Erythroblast (primary cell): ENCODE measurements around the gene COQ8A.
A peak's percentile ranks its signal among the peaks of the same experiment; 100 is the strongest.

Experiments used
- DNase-seq, 2 experiments: peaks; one replicate each; lab custom pipeline; 2025; lab: John Stamatoyannopoulos, UW
- GATA1 ChIP-seq: IDR thresholded peaks from 2 replicates; pipeline ENCODE4 v1.6.1; 2011; ENCODE audit warnings: low read depth, mild to moderate bottlenecking, control low read depth, low read length, moderate library complexity
- POLR2A ChIP-seq: IDR thresholded peaks from 2 replicates; pipeline ENCODE4 v1.6.1; 2011; ENCODE audit warnings: mild to moderate bottlenecking, low read length

COQ8A gene

GRCh38 chr1:226939438-226940028 lies 561 bp upstream of the COQ8A start:
- DNase-seq: peak; percentile 86 to 90
- TF ChIP-seq GATA1: no peak
- TF ChIP-seq POLR2A: peak; percentile 97

- TF ChIP-seq GATA1: no peak
- TF ChIP-seq POLR2A: no peak
Measured at GRCh38 chr1:226940806-226941067, 643 bp downstream of the COQ8A start.

GRCh38 chr1:226942392-226942791 lies 2.3 kb downstream of the COQ8A start:
- TF ChIP-seq POLR2A: no peak
- no peak for TF ChIP-seq GATA1
- peak in 1 of 2 experiments; percentile 12 for DNase-seq

More at GRCh38 chr1:226940806-226941067, 643 bp downstream of the COQ8A start:
- no peak for DNase-seq

GRCh38 chr1:226943156-226943555 lies 3.1 kb downstream of the COQ8A start:
- TF ChIP-seq GATA1 (no peak), POLR2A (no peak)
- DNase-seq: no peak

- TF ChIP-seq POLR2A: no peak
- TF ChIP-seq GATA1: no peak
- no peak for DNase-seq
Measured at GRCh38 chr1:226943927-226944326, 3.8 kb downstream of the COQ8A start.

GRCh38 chr1:226945106-226945857 lies 5.2 kb downstream of the COQ8A start:
- no peak for DNase-seq
- TF ChIP-seq GATA1 (no peak), POLR2A (no peak)

GRCh38 chr1:226945858-226946245 lies 5.8 kb downstream of the COQ8A start:
- TF ChIP-seq POLR2A (no peak), GATA1 (no peak)
- DNase-seq: no peak

GRCh38 chr1:226946285-226946684 lies 6.2 kb downstream of the COQ8A start:
- TF ChIP-seq GATA1 (no peak), POLR2A (no peak)
- DNase-seq: no peak

- no peak for DNase-seq
- TF ChIP-seq GATA1 (no peak), POLR2A (no peak)
Measured at GRCh38 chr1:226946841-226947240, 6.7 kb downstream of the COQ8A start.

- no peak for TF ChIP-seq GATA1
- TF ChIP-seq POLR2A: no peak
- DNase-seq: no peak
Measured at GRCh38 chr1:226948051-226948450, 8.0 kb downstream of the COQ8A start.

GRCh38 chr1:226948480-226948879 lies 8.4 kb downstream of the COQ8A start:
- TF ChIP-seq POLR2A (no peak), GATA1 (no peak)
- DNase-seq: no peak

GRCh38 chr1:226948996-226949395 lies 8.9 kb downstream of the COQ8A start:
- TF ChIP-seq POLR2A (no peak), GATA1 (no peak)
- DNase-seq: no peak

GRCh38 chr1:226949401-226949800 lies 9.3 kb downstream of the COQ8A start:
- no peak for DNase-seq
- TF ChIP-seq POLR2A (no peak), GATA1 (no peak)

GRCh38 chr1:226950316-226950715 lies 10.2 kb downstream of the COQ8A start:
- TF ChIP-seq GATA1 (no peak), POLR2A (no peak)
- no peak for DNase-seq

GRCh38 chr1:226950871-226951270 lies 10.8 kb downstream of the COQ8A start:
- DNase-seq: no peak
- no peak for TF ChIP-seq POLR2A
- TF ChIP-seq GATA1: no peak
